Loucy (cell line): Measurements from ENCODE around the gene ARPIN.

Experiments used
- EZH2phosphoT487 ChIP-seq: fragments of 200-600 bp; IDR thresholded peaks from 2 replicates; pipeline ENCODE4 v1.6.1; 2018; ENCODE audit warnings: antibody characterized with exemption, mild to moderate bottlenecking, moderate library complexity, borderline replicate concordance
- TF ChIP-seq, protein P1 (sequence below): fragments of 200-600 bp; sonication (generic); conservative IDR thresholded peaks from 2 replicates; pipeline ENCODE4 v1.5.1; 2014; ENCODE audit warnings: mild to moderate bottlenecking, antibody characterized with exemption, low read length

- TF ChIP-seq, protein P1, sequence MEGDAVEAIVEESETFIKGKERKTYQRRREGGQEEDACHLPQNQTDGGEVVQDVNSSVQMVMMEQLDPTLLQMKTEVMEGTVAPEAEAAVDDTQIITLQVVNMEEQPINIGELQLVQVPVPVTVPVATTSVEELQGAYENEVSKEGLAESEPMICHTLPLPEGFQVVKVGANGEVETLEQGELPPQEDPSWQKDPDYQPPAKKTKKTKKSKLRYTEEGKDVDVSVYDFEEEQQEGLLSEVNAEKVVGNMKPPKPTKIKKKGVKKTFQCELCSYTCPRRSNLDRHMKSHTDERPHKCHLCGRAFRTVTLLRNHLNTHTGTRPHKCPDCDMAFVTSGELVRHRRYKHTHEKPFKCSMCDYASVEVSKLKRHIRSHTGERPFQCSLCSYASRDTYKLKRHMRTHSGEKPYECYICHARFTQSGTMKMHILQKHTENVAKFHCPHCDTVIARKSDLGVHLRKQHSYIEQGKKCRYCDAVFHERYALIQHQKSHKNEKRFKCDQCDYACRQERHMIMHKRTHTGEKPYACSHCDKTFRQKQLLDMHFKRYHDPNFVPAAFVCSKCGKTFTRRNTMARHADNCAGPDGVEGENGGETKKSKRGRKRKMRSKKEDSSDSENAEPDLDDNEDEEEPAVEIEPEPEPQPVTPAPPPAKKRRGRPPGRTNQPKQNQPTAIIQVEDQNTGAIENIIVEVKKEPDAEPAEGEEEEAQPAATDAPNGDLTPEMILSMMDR, result no peak
- no peak for TF ChIP-seq EZH2phosphoT487
Measured at GRCh38 chr15:89936786-89937265, 24.1 kb upstream of the ARPIN start.
